ENCODE results near the gene TMEM132D. TPM values are rescaled to one million over a fixed set of nuclear protein-coding genes. Genes with fewer than 3 reads are reported as not detected.

TMEM132D gene
- total and polyA plus RNA-seq, 4 donors = 0.01 to 0.14 (median 0.08) TPM

GRCh38 chr12:129765719-129766118 is 138.1 kb downstream of the TMEM132D start:
- WGBS = 71% methylated on average over 5 of the region's 5 CpGs
- TF ChIP-seq FOXA2 (IDR thresholded peaks at IDR 0.05) (no peak), YY1 (IDR thresholded peaks at IDR 0.05) (no peak), JUND (IDR thresholded peaks at IDR 0.05) (no peak), EGR1 (IDR thresholded peaks at IDR 0.05; ENCODE audit: low read depth in 2 of 2) (no peak), MAX (IDR thresholded peaks at IDR 0.05) (no peak), HNF4G (IDR thresholded peaks at IDR 0.05) (no peak), GABPA (IDR thresholded peaks at IDR 0.05 in 1 of 2, conservative IDR thresholded peaks at IDR 0.05 in 1 of 2) (no peak), SP1 (IDR thresholded peaks at IDR 0.05) (no peak), TAF1 (conservative IDR thresholded peaks at IDR 0.05) (no peak), RXRA (IDR thresholded peaks at IDR 0.05) (no peak), NR2F2 (IDR thresholded peaks at IDR 0.05) (no peak), HNF4A (conservative IDR thresholded peaks at IDR 0.05) (no peak), FOXA1 (IDR thresholded peaks at IDR 0.05) (no peak), RAD21 (IDR thresholded peaks at IDR 0.05) (no peak), ATF3 (IDR thresholded peaks at IDR 0.05) (no peak)
- TF ChIP-seq, protein P1, sequence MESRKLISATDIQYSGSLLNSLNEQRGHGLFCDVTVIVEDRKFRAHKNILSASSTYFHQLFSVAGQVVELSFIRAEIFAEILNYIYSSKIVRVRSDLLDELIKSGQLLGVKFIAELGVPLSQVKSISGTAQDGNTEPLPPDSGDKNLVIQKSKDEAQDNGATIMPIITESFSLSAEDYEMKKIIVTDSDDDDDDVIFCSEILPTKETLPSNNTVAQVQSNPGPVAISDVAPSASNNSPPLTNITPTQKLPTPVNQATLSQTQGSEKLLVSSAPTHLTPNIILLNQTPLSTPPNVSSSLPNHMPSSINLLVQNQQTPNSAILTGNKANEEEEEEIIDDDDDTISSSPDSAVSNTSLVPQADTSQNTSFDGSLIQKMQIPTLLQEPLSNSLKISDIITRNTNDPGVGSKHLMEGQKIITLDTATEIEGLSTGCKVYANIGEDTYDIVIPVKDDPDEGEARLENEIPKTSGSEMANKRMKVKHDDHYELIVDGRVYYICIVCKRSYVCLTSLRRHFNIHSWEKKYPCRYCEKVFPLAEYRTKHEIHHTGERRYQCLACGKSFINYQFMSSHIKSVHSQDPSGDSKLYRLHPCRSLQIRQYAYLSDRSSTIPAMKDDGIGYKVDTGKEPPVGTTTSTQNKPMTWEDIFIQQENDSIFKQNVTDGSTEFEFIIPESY (IDR thresholded peaks at IDR 0.05) = no peak
- TF ChIP-seq, protein P2, sequence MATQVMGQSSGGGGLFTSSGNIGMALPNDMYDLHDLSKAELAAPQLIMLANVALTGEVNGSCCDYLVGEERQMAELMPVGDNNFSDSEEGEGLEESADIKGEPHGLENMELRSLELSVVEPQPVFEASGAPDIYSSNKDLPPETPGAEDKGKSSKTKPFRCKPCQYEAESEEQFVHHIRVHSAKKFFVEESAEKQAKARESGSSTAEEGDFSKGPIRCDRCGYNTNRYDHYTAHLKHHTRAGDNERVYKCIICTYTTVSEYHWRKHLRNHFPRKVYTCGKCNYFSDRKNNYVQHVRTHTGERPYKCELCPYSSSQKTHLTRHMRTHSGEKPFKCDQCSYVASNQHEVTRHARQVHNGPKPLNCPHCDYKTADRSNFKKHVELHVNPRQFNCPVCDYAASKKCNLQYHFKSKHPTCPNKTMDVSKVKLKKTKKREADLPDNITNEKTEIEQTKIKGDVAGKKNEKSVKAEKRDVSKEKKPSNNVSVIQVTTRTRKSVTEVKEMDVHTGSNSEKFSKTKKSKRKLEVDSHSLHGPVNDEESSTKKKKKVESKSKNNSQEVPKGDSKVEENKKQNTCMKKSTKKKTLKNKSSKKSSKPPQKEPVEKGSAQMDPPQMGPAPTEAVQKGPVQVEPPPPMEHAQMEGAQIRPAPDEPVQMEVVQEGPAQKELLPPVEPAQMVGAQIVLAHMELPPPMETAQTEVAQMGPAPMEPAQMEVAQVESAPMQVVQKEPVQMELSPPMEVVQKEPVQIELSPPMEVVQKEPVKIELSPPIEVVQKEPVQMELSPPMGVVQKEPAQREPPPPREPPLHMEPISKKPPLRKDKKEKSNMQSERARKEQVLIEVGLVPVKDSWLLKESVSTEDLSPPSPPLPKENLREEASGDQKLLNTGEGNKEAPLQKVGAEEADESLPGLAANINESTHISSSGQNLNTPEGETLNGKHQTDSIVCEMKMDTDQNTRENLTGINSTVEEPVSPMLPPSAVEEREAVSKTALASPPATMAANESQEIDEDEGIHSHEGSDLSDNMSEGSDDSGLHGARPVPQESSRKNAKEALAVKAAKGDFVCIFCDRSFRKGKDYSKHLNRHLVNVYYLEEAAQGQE (IDR thresholded peaks at IDR 0.05) = no peak
- TF ChIP-seq, protein P3, sequence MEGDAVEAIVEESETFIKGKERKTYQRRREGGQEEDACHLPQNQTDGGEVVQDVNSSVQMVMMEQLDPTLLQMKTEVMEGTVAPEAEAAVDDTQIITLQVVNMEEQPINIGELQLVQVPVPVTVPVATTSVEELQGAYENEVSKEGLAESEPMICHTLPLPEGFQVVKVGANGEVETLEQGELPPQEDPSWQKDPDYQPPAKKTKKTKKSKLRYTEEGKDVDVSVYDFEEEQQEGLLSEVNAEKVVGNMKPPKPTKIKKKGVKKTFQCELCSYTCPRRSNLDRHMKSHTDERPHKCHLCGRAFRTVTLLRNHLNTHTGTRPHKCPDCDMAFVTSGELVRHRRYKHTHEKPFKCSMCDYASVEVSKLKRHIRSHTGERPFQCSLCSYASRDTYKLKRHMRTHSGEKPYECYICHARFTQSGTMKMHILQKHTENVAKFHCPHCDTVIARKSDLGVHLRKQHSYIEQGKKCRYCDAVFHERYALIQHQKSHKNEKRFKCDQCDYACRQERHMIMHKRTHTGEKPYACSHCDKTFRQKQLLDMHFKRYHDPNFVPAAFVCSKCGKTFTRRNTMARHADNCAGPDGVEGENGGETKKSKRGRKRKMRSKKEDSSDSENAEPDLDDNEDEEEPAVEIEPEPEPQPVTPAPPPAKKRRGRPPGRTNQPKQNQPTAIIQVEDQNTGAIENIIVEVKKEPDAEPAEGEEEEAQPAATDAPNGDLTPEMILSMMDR (IDR thresholded peaks at IDR 0.05; ENCODE audit: low read depth, low read length, missing input control) = no peak
- Histone ChIP-seq H3K4me3 (ENCODE audit: low read depth in 1 of 3, low read length in 3 of 3) (no peak overlapping the region), H3K27me3 (ENCODE audit: control insufficient read depth in 4 of 4, insufficient read depth in 4 of 4, low read length in 3 of 4) (peaks cover 0 to 4% (median 0%) of the 10 kb centered on the region in 4 donors), H3K9ac (ENCODE audit: low read depth in 1 of 2, low read length in 2 of 2) (no peak overlapping the region), H3K36me3 (ENCODE audit: control insufficient read depth in 4 of 4, insufficient read depth in 3 of 4, low read depth in 1 of 4, low read length in 3 of 4) (no peaks in the 10 kb centered on the region), H3K9me3 (ENCODE audit: control insufficient read depth in 4 of 4, low read length in 3 of 4) (peaks cover 0 to 4% (median 0%) of the 10 kb centered on the region in 4 donors), H3K4me1 (ENCODE audit: control insufficient read depth in 4 of 4, insufficient read depth in 4 of 4, low read length in 3 of 4) (no peaks in the 10 kb centered on the region), H3K27ac (ENCODE audit: low read depth in 1 of 2, low read length in 2 of 2) (no peak overlapping the region)
- no peak for DNase-seq (ENCODE audit: low spot score)

Measured in liver (tissue), 9 donors.